HG02938 (cell line): ENCODE data around the gene ATG4B.
A peak's percentile ranks its signal among the peaks of the same experiment; 100 is the strongest.
"Not testable (repeated sequence)": the region's sequence is repeated elsewhere in the genome, so short reads cannot be mapped to it uniquely, and the experiment has no call there.

Experiments used
- ATAC-seq: cut with Tn5 transposase; IDR thresholded peaks from one replicate; pipeline ENCODE4 v1.9.1; 2021; ENCODE audit warnings: mild to moderate bottlenecking, moderate library complexity; ENCODE audit not compliant: unreplicated experiment

The ATG4B gene

GRCh38 chr2:241637018-241637794 is at the start of gene ATG4B, which contains the start of gene THAP4:
Gene ATG4B, plus strand, starts transcription at chr2:241637693. Its CDS starts 22 bp downstream, at chr2:241637715.
Gene THAP4, minus strand, starts transcription at chr2:241637158. Its CDS starts 141 bp downstream, at chr2:241637017.
- ATAC-seq, result peak; percentile 58

GRCh38 chr2:241589863-241590262 is 47.6 kb upstream of the ATG4B start:
- not testable (repeated sequence) for ATAC-seq

- ATAC-seq, result not testable (repeated sequence)
These were observed 46.7 kb upstream of the ATG4B start for GRCh38 chr2:241590496-241591455.

- ATAC-seq, result no peak
These were observed 45.2 kb upstream of the ATG4B start for GRCh38 chr2:241592126-241592845.

GRCh38 chr2:241593271-241593670 is 44.2 kb upstream of the ATG4B start:
- no peak for ATAC-seq

- ATAC-seq, result no peak
These were observed 41.8 kb upstream of the ATG4B start for GRCh38 chr2:241595600-241596140.

GRCh38 chr2:241597561-241597960 is 39.9 kb upstream of the ATG4B start:
- ATAC-seq, result no peak

GRCh38 chr2:241598061-241598460 is 39.4 kb upstream of the ATG4B start:
- no peak for ATAC-seq

- no peak for ATAC-seq
These were observed 39.0 kb upstream of the ATG4B start for GRCh38 chr2:241598487-241598886.

GRCh38 chr2:241599615-241600014 is 37.9 kb upstream of the ATG4B start:
- ATAC-seq, result no peak

- no peak for ATAC-seq
These were observed 35.7 kb upstream of the ATG4B start for GRCh38 chr2:241601841-241602240.

GRCh38 chr2:241602720-241603119 is 34.8 kb upstream of the ATG4B start:
- no peak for ATAC-seq

- ATAC-seq, result no peak
These were observed 33.8 kb upstream of the ATG4B start for GRCh38 chr2:241603686-241604085.

- no peak for ATAC-seq
These were observed 31.3 kb upstream of the ATG4B start for GRCh38 chr2:241606186-241606585.

- no peak for ATAC-seq
These were observed 30.2 kb upstream of the ATG4B start for GRCh38 chr2:241607162-241607885.

GRCh38 chr2:241608881-241609280 is 28.6 kb upstream of the ATG4B start:
- no peak for ATAC-seq

GRCh38 chr2:241609859-241610793 is 27.4 kb upstream of the ATG4B start:
- ATAC-seq, result peak; percentile 85

- ATAC-seq, result no peak
These were observed 26.4 kb upstream of the ATG4B start for GRCh38 chr2:241611062-241611461.
